GM19193 (cell line): ENCODE results near the gene EFCAB14.

Experiments
- POLR2A ChIP-seq: IDR thresholded peaks from 4 replicates; pipeline ENCODE4 v1.6.1; 2011; ENCODE audit not compliant: insufficient read depth, insufficient read length; ENCODE audit errors: extremely low read depth

The EFCAB14 gene

GRCh38 chr1:46692811-46693770, 25.8 kb downstream of the EFCAB14 start:
- no peak for TF ChIP-seq POLR2A

GRCh38 chr1:46691997-46692790, 26.7 kb downstream of the EFCAB14 start:
- no peak for TF ChIP-seq POLR2A

GRCh38 chr1:46690931-46691421, 27.9 kb downstream of the EFCAB14 start:
- TF ChIP-seq POLR2A, result no peak

- no peak for TF ChIP-seq POLR2A
Observed at GRCh38 chr1:46689897-46690296, 29.0 kb downstream of the EFCAB14 start.

GRCh38 chr1:46689356-46689755, 29.6 kb downstream of the EFCAB14 start:
- TF ChIP-seq POLR2A, result no peak

- TF ChIP-seq POLR2A, result no peak
Observed at GRCh38 chr1:46687921-46688509, 30.9 kb downstream of the EFCAB14 start.

- TF ChIP-seq POLR2A, result no peak
Observed at GRCh38 chr1:46687093-46687659, 31.7 kb downstream of the EFCAB14 start.

GRCh38 chr1:46686255-46686654, 32.7 kb downstream of the EFCAB14 start:
- no peak for TF ChIP-seq POLR2A

- TF ChIP-seq POLR2A, result no peak
Observed at GRCh38 chr1:46684670-46685069, 34.2 kb downstream of the EFCAB14 start.

GRCh38 chr1:46682064-46682463, 36.9 kb downstream of the EFCAB14 start:
- TF ChIP-seq POLR2A, result no peak

GRCh38 chr1:46681333-46682034, 37.4 kb downstream of the EFCAB14 start:
- TF ChIP-seq POLR2A, result no peak

GRCh38 chr1:46679789-46680573, 38.9 kb downstream of the EFCAB14 start:
- TF ChIP-seq POLR2A, result no peak

GRCh38 chr1:46677339-46677738, 41.6 kb downstream of the EFCAB14 start:
- TF ChIP-seq POLR2A, result no peak
